HG02970 (cell line): ENCODE data around the gene CNR2.
A peak's percentile ranks its signal among the peaks of the same experiment; 100 is the strongest.
"Not testable (repeated sequence)": the region's sequence is repeated elsewhere in the genome, so short reads cannot be mapped to it uniquely, and the experiment has no call there.

Source experiments
- ATAC-seq: cut with Tn5 transposase; IDR thresholded peaks from one replicate; pipeline ENCODE4 v1.9.1; 2021; ENCODE audit warnings: mild to moderate bottlenecking, moderate library complexity, moderate number of reproducible peaks; ENCODE audit not compliant: unreplicated experiment, low FRiP score

The CNR2 gene

GRCh38 chr1:23913212-23913880, at the start of gene CNR2:
CNR2 (minus strand) TSS chr1:23913362; CDS start chr1:23875617, 37,745 bp downstream.
- ATAC-seq, result no peak

DNA sequence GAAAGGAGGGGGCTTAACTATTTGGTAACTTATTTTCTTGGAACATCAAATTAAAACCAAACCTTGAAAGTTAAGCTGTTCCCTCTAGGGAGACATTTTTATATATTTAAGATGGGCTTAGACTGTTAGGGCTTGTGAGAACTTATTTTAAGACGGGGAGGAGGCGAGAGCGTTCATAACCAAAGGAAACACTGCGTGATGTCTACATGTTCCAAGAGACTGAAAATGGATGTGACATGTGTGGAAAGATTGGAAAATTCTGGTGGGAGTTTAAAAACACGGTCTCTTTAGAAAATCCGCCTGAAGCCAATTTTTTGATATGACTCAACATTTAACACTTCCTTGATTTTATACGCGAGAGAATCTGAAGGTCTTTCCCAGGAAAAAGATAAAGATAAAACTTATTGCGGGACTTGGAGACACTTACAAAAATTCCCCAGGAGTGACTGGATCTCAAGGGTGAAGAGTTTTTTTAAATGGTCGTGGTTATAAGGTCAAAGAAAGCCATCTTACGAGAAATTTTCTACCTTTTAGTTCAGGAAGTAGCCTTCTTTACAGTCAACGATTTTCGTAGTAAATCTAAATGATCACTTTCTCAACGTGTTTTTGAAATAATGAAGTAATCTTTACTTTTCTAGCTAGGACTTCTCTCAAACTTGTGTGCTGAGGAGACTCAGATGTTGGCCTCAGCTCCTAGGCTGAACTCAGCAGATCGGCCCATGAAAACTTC, 47.3 kb upstream of the CNR2 start:
- ATAC-seq, result no peak

GRCh38 chr1:23959461-23960290, 46.5 kb upstream of the CNR2 start, which contains the start of gene PNRC2:
PNRC2 (plus strand) TSS chr1:23959828; CDS start chr1:23961458, 1,630 bp downstream.
- peak; percentile 80 for ATAC-seq

DNA sequence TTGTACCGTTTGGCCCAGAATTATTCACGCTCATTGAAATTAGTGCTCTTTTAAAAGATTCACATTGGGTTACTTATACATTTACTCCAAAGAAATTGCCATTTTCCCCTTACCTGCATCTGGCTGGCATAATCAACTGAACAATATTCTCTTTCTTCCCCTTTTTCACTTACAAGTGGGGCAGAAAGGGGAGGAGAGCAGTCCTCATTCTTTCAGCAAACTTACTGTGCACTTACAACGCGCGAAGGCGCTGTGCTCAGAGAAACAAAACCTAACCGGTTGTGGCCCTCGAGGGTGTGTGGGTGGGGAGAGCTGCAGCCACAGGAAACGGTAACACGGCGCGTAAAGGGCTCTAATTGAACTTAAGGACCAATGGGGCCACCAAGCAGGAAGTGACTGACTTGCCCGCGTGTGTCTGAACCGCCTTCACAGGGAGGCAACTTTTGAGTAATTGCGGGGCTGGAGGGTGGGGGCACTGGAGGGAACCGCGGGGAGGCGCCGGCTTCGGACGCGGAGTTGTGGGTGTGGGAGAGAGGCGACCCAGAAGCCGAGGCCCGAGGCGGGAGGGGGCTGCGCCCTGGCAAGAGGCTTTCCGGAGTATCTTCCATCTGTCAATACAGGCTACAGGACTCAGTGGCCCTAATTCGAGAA, 45.8 kb upstream of the CNR2 start:
- peak; percentile 52 for ATAC-seq

DNA sequence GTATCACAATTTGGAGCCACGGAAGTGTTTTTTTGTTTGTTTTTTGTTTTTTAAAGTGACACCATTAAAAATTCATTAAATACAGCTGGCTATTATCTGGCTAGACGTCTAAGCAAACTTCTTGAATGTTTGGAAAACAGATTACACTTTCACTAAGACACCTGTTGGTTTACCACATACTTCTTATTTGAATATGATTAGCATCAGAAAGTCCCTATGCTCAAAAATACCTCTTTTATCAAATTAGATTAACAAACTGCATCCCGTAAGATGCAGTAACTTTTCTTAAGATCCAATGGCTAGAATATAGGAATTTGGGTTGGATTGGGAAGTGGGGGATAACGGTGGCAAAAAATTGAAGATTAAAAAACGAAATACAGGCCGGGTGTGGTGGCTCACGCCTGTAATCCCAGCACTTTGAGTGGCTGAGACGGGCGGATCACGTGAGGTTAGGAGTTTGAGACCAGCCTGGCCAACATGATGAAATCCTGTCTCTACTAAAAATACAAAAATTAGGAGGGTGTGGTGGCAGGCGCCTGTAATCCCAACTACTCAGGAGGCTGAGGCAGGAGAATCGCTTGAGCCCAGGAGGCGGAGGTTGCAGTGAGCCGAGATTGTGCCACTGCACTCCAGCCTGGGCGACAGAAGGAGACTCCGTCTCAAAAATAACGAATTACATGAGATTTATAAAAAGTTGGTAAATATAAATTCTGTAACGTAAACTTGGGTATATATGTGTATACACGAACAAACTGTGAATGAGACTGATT, 45.1 kb upstream of the CNR2 start:
- ATAC-seq, result not testable (repeated sequence)

GRCh38 chr1:23957096-23957495, 43.9 kb upstream of the CNR2 start:
- ATAC-seq, result no peak

- no peak for ATAC-seq
Measured at GRCh38 chr1:23953020-23953419, 39.9 kb upstream of the CNR2 start.

DNA sequence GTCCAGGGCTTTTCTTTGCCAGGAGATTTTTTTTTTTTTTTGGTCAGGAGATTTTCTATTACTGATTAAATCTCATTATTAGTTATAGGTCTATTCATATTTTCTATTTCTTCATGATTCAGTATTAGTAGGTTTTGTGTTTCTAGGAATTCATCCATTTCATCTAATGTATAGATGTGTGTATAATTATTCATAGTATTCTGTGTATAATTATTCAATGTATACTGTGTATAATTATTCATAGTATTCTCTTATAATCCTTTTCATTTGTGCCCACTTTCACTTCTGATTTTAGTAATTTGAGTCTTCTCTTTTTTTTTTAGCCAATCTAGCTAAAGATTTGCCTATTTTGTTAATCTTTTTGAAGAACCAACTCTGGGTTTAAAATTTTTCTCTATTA, 34.2 kb upstream of the CNR2 start:
- no peak for ATAC-seq

- no peak for ATAC-seq
Measured at GRCh38 chr1:23936481-23937176, 23.5 kb upstream of the CNR2 start.

- no peak for ATAC-seq
Measured at GRCh38 chr1:23931491-23931880, 18.3 kb upstream of the CNR2 start.

DNA sequence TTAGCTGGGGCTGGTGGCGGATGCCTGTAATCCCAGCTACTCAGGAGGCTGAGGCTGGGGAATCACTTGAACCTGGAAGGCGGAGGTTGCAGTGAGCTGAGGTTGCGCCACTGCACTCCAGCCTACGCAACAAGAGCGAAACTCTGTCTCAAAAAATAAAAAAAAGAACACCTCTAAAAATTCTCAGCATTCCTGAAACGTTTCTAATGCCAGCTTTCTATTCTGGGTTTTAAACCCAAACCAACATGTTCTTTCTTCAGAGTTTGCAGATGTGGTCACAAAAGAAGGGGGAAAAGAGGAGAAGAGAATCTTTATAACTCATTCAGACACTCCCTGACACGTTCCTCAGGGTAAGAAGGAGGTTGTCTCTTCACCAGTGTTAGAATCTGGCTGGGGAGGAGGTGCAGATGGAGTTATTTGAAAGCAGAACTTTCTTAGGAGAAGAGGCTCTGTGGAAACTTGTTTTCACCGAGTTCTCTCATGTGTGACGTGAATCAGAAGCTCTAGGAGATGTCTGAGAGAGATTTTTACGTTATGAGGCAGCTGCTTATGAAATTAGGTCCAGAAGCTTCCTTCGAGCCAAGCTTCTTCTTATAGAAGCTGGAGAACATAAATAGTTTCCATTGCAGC, 17.8 kb upstream of the CNR2 start:
- no peak for ATAC-seq

- ATAC-seq, result no peak
Measured at GRCh38 chr1:23930270-23930669, 17.1 kb upstream of the CNR2 start.

GRCh38 chr1:23928789-23929188, 15.6 kb upstream of the CNR2 start:
- ATAC-seq, result no peak

GRCh38 chr1:23927097-23927496, 13.9 kb upstream of the CNR2 start:
- no peak for ATAC-seq

GRCh38 chr1:23925279-23925678, 12.1 kb upstream of the CNR2 start:
- no peak for ATAC-seq

DNA sequence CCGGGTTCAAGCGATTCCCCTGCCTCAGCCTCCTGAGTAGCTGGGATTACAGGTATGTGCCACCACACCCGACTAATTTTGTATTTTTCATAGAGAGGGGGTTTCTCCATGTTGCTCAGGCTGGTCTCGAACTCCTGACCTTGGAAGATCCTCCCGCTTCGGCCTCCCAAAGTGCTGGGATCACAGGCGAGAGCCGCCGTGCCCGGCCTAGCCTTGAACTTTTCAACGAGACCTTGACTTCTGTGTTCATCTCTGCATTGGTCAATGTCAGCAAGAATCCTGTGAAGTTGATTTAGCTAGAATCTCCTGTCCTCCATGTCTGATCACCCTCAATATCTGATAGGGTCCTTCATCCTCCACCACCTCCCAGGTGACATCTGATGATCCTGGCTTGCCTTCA, 11.4 kb upstream of the CNR2 start:
- ATAC-seq, result no peak

GRCh38 chr1:23923592-23924499, 10.7 kb upstream of the CNR2 start:
- no peak for ATAC-seq
